Body of pancreas (tissue), 4 donors: ENCODE results near the gene CBR1.

ENCODE experiments used
- CTCF ChIP-seq, 7 experiments: fragments of 450-650 bp in 4 of 7; fragments of 200-600 bp in 3 of 7; sonication (generic) in 3 of 7; IDR thresholded peaks; one replicate each; pipeline ENCODE4 v1.5.1; 2016 to 2019; ENCODE audit warnings: antibody characterized with exemption in 7 of 7
- POLR2A ChIP-seq, 3 donors: fragments of 450-650 bp; IDR thresholded peaks; one replicate each; pipeline ENCODE4 v1.6.1; 2016; ENCODE audit warnings: antibody characterized with exemption in 3 of 3, mild to moderate bottlenecking in 2 of 3

- TF ChIP-seq CTCF (IDR thresholded peaks at IDR 0.05), result no peak
- no peak for TF ChIP-seq POLR2A (IDR thresholded peaks at IDR 0.05)
Observed at GRCh38 chr21:36098182-36098532, 28.3 kb downstream of the CBR1 start.
